Fibroblast of lung (primary cell): ENCODE results near the gene VPS51. TPM values are rescaled to one million over a fixed set of nuclear protein-coding genes. Genes with fewer than 3 reads are reported as not detected.

ENCODE experiments used
- DNase-seq, 2 donors: peaks; one replicate each; pipeline versions ENCODE4 v3.0.0 to v3.0.0-alpha.2; 2010; ENCODE audit warnings: low read depth in 2 of 2
- H2AFZ ChIP-seq: 2 replicates; pipeline ENCODE4 v1.5.1; 2012; ENCODE audit warnings: low read length, control low read depth, inconsistent platforms
- H3K27ac ChIP-seq: 2 replicates; pipeline ENCODE4 v1.5.1; 2011; ENCODE audit warnings: low read length, control low read depth; ENCODE audit not compliant: insufficient read depth
- H3K27me3 ChIP-seq: 2 replicates; pipeline ENCODE4 v1.5.1; 2011; ENCODE audit warnings: mild to moderate bottlenecking, low read length; ENCODE audit not compliant: control insufficient read depth, insufficient read depth
- H3K36me3 ChIP-seq: 2 replicates; pipeline ENCODE4 v1.5.1; 2011; ENCODE audit warnings: low read length; ENCODE audit not compliant: control insufficient read depth, insufficient read depth
- H3K4me1 ChIP-seq: 2 replicates; pipeline ENCODE4 v1.5.1; 2011; ENCODE audit warnings: low read length; ENCODE audit not compliant: control insufficient read depth, insufficient read depth; ENCODE audit errors: extremely low read depth
- H3K4me2 ChIP-seq: 2 replicates; pipeline ENCODE4 v1.5.1; 2011; ENCODE audit warnings: low read length, control low read depth; ENCODE audit not compliant: insufficient read depth; ENCODE audit errors: extremely low read depth
- H3K4me3 ChIP-seq, 4 experiments: fragments of 200-600 bp in 1 of 4; sonication (generic) in 1 of 4; replicated peaks in 1 of 4; 2 replicates each; pipeline ENCODE4 v1.5.1; 2011 to 2016; ENCODE audit warnings: low read length in 4 of 4, low read depth in 3 of 4, mild to moderate bottlenecking in 3 of 4, control low read depth in 2 of 4, inconsistent platforms in 1 of 4, mixed read lengths in 1 of 4; ENCODE audit not compliant: insufficient read depth in 1 of 4; ENCODE audit errors: control extremely low read depth in 1 of 4
- H3K79me2 ChIP-seq: 2 replicates; pipeline ENCODE4 v1.5.1; 2012; ENCODE audit warnings: mild to moderate bottlenecking, low read length, inconsistent platforms; ENCODE audit not compliant: control insufficient read depth, insufficient read depth
- H3K9ac ChIP-seq: 2 replicates; pipeline ENCODE4 v1.5.1; 2011; ENCODE audit warnings: mild to moderate bottlenecking, low read length, control low read depth; ENCODE audit not compliant: insufficient read depth
- H3K9me3 ChIP-seq: 2 replicates; pipeline ENCODE4 v1.5.1; 2012; ENCODE audit warnings: low read depth, low read length; ENCODE audit not compliant: control insufficient read depth, insufficient read depth
- H4K20me1 ChIP-seq: 2 replicates; pipeline ENCODE4 v1.5.1; 2011; ENCODE audit warnings: low read length; ENCODE audit not compliant: control insufficient read depth, insufficient read depth; ENCODE audit errors: extremely low read depth
- EZH2 ChIP-seq: IDR thresholded peaks from 2 replicates; pipeline ENCODE4 v1.5.1; 2012; ENCODE audit warnings: low read length, control low read depth, mild to moderate bottlenecking; ENCODE audit errors: missing control alignments
- polyA plus RNA-seq, 2 donors: library from polyadenylated mRNA; depleted of rRNA in 1 of 2; stranded (reverse) in 1 of 2; unstranded in 1 of 2; fragments of >200 nt; gene quantifications; 2 replicates each; pipeline ENCODE4 v1.2.1, GENCODE V29; 2011 to 2012; ENCODE audit warnings: missing spikeins in 1 of 2
- total RNA-seq: library from RNA; depleted of rRNA; stranded (reverse); fragments of >200 nt; gene quantifications from 2 replicates; pipeline ENCODE4 v1.2.1, GENCODE V29; 2014
- TF ChIP-seq, protein P1 (sequence below), 2 donors: IDR thresholded peaks in 1 of 2; conservative IDR thresholded peaks in 1 of 2; 1 replicate in 1 of 2; 2 replicates in 1 of 2; pipeline ENCODE4 v1.5.1; 2011 to 2012; ENCODE audit warnings: low read length in 2 of 2, control low read depth in 1 of 2, inconsistent platforms in 1 of 2, low read depth in 1 of 2, mild to moderate bottlenecking in 1 of 2

The VPS51 gene
- total and polyA plus RNA-seq, 2 donors (not counting 1 experiment from before 2014, with no cell fraction given): 22.0 to 144 TPM

DNA sequence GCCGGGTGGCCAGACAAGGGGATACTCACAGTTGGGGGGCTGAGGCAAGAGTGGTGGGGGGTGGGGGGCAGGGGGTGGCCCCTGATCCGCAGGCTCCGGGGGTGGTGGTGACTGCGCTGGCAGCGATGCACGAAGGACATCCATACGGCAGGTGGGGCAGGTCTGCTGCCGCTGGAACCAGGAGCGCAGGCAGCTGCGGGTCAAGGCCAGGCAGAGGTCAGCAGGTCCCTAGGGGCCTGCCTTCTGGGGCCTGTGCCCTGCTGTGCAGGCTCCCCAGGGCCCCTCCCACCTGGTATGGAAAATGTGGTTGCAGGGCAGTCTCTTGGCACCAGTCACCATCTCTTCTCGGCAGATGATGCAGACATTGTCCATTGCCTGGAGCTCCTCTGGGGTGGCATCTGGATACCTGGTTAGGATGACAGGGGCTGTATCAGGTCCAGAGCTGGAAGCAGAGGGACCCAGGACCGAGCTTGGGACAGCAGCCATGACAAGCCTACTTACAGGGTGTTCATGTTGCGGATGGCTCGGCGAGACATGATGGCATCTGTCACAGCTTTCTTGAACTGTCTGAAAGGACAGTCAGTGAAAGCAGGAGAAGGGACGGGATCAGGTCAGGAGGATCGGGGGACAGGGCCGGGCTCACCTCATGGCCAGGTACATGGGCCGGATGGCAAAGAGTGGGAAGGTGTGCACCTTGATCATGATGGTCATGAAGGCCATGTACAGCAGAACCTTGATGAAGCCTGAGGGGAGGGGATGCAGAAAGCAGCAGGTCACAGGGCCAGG, 34.8 kb downstream of the VPS51 start:
- peaks cover 10% of the 10 kb centered on the region for H3K4me1 ChIP-seq
- no peaks in the 10 kb centered on the region for H3K9me3 ChIP-seq
- no peak for TF ChIP-seq EZH2
- TF ChIP-seq, protein P1, sequence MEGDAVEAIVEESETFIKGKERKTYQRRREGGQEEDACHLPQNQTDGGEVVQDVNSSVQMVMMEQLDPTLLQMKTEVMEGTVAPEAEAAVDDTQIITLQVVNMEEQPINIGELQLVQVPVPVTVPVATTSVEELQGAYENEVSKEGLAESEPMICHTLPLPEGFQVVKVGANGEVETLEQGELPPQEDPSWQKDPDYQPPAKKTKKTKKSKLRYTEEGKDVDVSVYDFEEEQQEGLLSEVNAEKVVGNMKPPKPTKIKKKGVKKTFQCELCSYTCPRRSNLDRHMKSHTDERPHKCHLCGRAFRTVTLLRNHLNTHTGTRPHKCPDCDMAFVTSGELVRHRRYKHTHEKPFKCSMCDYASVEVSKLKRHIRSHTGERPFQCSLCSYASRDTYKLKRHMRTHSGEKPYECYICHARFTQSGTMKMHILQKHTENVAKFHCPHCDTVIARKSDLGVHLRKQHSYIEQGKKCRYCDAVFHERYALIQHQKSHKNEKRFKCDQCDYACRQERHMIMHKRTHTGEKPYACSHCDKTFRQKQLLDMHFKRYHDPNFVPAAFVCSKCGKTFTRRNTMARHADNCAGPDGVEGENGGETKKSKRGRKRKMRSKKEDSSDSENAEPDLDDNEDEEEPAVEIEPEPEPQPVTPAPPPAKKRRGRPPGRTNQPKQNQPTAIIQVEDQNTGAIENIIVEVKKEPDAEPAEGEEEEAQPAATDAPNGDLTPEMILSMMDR (conservative IDR thresholded peaks at IDR 0.05 in 1 of 2, IDR thresholded peaks at IDR 0.05 in 1 of 2; ENCODE audit: low read depth in 1 of 2, low read length in 2 of 2): no peak
- H3K27ac ChIP-seq: no peak overlapping the region
- H3K4me3 ChIP-seq: no peak overlapping the region
- no peaks in the 10 kb centered on the region for H4K20me1 ChIP-seq
- H3K79me2 ChIP-seq: peaks cover 25% of the 10 kb centered on the region
- no peak for DNase-seq
- H3K36me3 ChIP-seq: peaks cover 38% of the 10 kb centered on the region
- no peak overlapping the region for H3K9ac ChIP-seq
- H3K4me2 ChIP-seq: no peak overlapping the region
- no peak overlapping the region for H2AFZ ChIP-seq
- no peaks in the 10 kb centered on the region for H3K27me3 ChIP-seq

DNA sequence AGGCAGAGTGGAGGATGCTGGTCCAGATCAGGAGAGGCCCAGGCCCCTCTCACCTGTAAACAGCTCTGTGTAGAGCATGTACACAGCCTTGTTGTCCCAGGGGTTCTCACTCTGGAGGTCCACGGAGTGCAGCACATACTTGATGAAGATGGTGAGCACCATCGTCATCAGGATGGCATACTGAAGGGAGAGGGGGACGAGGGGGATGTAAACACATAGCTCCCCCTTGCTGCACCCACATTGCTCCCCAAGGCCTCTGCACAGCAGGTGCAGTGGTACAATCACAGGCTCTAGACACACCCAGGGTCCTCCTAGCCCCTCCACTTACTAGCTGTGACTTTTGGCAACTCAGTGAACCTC, 35.4 kb downstream of the VPS51 start:
- H3K9ac ChIP-seq: no peak overlapping the region
- no peak overlapping the region for H3K4me2 ChIP-seq
- H3K36me3 ChIP-seq: peaks cover 36% of the 10 kb centered on the region
- no peak overlapping the region for H3K4me3 ChIP-seq
- H3K9me3 ChIP-seq: no peaks in the 10 kb centered on the region
- peaks cover 10% of the 10 kb centered on the region for H3K4me1 ChIP-seq
- no peaks in the 10 kb centered on the region for H3K27me3 ChIP-seq
- no peaks in the 10 kb centered on the region for H4K20me1 ChIP-seq
- DNase-seq: no peak
- no peak overlapping the region for H3K27ac ChIP-seq
- H3K79me2 ChIP-seq: peaks cover 25% of the 10 kb centered on the region
- H2AFZ ChIP-seq: no peak overlapping the region
- no peak for TF ChIP-seq EZH2
- TF ChIP-seq, protein P1 (conservative IDR thresholded peaks at IDR 0.05 in 1 of 2, IDR thresholded peaks at IDR 0.05 in 1 of 2; ENCODE audit: low read depth in 1 of 2, low read length in 2 of 2): no peak

DNA sequence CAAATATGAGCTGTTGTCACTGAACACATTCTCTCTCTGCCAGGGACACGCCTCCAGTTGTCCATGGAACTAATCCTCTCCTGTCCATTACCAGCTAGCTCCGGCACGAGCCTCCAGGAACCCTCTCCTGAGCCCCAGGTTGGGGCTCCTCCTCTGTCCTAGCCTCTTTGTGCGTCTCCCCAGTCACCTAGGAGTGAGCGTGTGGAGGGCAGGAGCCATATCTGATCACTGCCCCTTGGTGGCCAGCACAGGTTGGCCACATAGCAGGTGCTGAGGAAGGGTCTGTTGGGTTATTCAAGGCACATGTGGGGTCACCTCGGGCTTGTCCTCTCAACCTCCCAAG, 35.9 kb downstream of the VPS51 start:
- peaks cover 33% of the 10 kb centered on the region for H3K36me3 ChIP-seq
- no peak for TF ChIP-seq EZH2
- TF ChIP-seq, protein P1 (conservative IDR thresholded peaks at IDR 0.05 in 1 of 2, IDR thresholded peaks at IDR 0.05 in 1 of 2; ENCODE audit: low read depth in 1 of 2, low read length in 2 of 2): no peak
- no peaks in the 10 kb centered on the region for H4K20me1 ChIP-seq
- no peak overlapping the region for H3K9ac ChIP-seq
- H3K27ac ChIP-seq: no peak overlapping the region
- H3K4me3 ChIP-seq: no peak overlapping the region
- no peaks in the 10 kb centered on the region for H3K9me3 ChIP-seq
- no peak for DNase-seq
- H3K27me3 ChIP-seq: no peaks in the 10 kb centered on the region
- peaks cover 25% of the 10 kb centered on the region for H3K79me2 ChIP-seq
- H3K4me2 ChIP-seq: no peak overlapping the region
- H3K4me1 ChIP-seq: peaks cover 10% of the 10 kb centered on the region
- H2AFZ ChIP-seq: no peak overlapping the region
